Measurements from ENCODE around the gene KRTAP5-1. TPM values are rescaled to one million over a fixed set of nuclear protein-coding genes. Genes with fewer than 3 reads are reported as not detected.

Gene KRTAP5-1
- polyA plus RNA-seq, 1 donor (not counting 4 experiments of a cell fraction or from before 2014, with no cell fraction given) = not detected

DNA sequence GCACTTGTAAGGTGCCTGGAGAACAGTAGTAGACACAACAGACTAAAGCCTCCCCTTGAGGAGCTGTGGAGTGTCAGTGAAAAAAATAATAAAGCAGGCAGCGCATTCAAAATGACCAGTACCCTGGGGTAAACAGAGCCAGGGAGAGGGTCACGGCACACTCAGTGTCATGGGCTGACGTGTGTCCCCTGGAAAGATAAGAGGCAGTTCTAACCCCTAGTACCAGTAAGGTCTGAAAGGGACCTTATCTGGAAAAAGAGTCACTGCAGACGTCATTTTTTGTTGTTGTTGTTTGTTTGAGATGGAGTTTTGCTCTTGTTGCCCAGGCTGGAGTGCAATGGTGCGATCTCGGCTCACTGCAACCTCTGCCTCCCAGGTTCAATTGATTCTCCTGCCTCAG, 45.0 kb downstream of the KRTAP5-1 start:
- no peak overlapping the region for H2AFZ ChIP-seq (ENCODE audit: control insufficient read depth, low read length)
- no peak overlapping the region for H3K27ac ChIP-seq (ENCODE audit: control insufficient read depth, insufficient read depth, low read length)
- peaks cover 25% of the 10 kb centered on the region for H3K79me2 ChIP-seq (ENCODE audit: control insufficient read depth, insufficient read depth, low read length)
- H3K4me1 ChIP-seq (ENCODE audit: control insufficient read depth, extremely low read depth, insufficient read depth, low read length) = peaks cover 17% of the 10 kb centered on the region
- H3K9me1 ChIP-seq (ENCODE audit: control insufficient read depth, extremely low read depth, insufficient read depth, low read length) = peaks cover 10% of the 10 kb centered on the region
- FAIRE-seq (no peak), DNase-seq (ENCODE audit: low read depth, low spot score) (no peak)
- H3K27me3 ChIP-seq (ENCODE audit: control insufficient read depth, extremely low read depth, insufficient read depth, low read length) = peaks cover 15% of the 10 kb centered on the region
- H4K20me1 ChIP-seq (ENCODE audit: control insufficient read depth, extremely low read depth, insufficient read depth, low read length) = peaks cover 7% of the 10 kb centered on the region
- no peak overlapping the region for H3K9ac ChIP-seq (ENCODE audit: control insufficient read depth, extremely low read depth, insufficient read depth, low read length)
- no peak overlapping the region for H3K4me3 ChIP-seq (ENCODE audit: control insufficient read depth in 2 of 3, extremely low read depth in 1 of 3, insufficient read depth in 2 of 3, low read depth in 1 of 3, low read length in 3 of 3)
- H3K9me3 ChIP-seq (ENCODE audit: control insufficient read depth, low read depth, low read length) = no peaks in the 10 kb centered on the region
- no peak overlapping the region for H3K4me2 ChIP-seq (ENCODE audit: control insufficient read depth, extremely low read depth, insufficient read depth, low read depth, low read length)
- dilution Hi-C loops (cut with MboI; ENCODE audit: extremely low pct_ligation_motif_present, low sequenced_read_pairs) = no loop called here
- H3K36me3 ChIP-seq (ENCODE audit: control insufficient read depth in 2 of 2, extremely low read depth in 1 of 2, insufficient read depth in 2 of 2, low read length in 2 of 2) = peaks cover 0 to 4% of the 10 kb centered on the region in 2 experiments
- no peak for TF ChIP-seq EZH2 (IDR thresholded peaks at IDR 0.05; ENCODE audit: low read length)

DNA sequence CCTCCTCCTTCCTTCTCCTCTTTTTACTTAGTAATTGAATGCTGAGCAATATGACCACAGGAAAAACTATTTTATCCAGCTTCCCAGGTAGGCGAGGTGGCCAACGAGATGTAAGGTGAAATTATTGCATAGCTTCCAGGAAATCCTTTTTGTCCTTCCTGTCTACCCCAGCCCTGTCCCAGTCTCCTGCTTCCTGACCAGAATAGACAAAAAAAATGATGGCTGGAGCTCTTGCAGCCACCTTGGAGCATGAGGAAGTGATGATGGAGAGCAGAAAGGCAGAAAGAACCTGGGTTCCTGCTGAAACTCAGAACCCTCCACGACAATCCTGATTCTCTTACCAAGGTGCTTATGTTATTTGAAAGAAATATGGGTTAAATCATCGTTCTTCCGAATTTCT, 46.9 kb downstream of the KRTAP5-1 start:
- Histone ChIP-seq H3K9ac (ENCODE audit: control insufficient read depth, extremely low read depth, insufficient read depth, low read length) (no peak overlapping the region), H3K9me1 (ENCODE audit: control insufficient read depth, extremely low read depth, insufficient read depth, low read length) (peaks cover 23% of the 10 kb centered on the region), H3K4me3 (ENCODE audit: control insufficient read depth in 2 of 3, extremely low read depth in 1 of 3, insufficient read depth in 2 of 3, low read depth in 1 of 3, low read length in 3 of 3) (no peak overlapping the region), H3K79me2 (ENCODE audit: control insufficient read depth, insufficient read depth, low read length) (peaks cover 40% of the 10 kb centered on the region), H4K20me1 (ENCODE audit: control insufficient read depth, extremely low read depth, insufficient read depth, low read length) (peaks cover 14% of the 10 kb centered on the region), H3K4me1 (ENCODE audit: control insufficient read depth, extremely low read depth, insufficient read depth, low read length) (peaks cover 36% of the 10 kb centered on the region), H3K36me3 (ENCODE audit: control insufficient read depth in 2 of 2, extremely low read depth in 1 of 2, insufficient read depth in 2 of 2, low read length in 2 of 2) (peaks cover 0 to 4% of the 10 kb centered on the region in 2 experiments), H3K9me3 (ENCODE audit: control insufficient read depth, low read depth, low read length) (no peaks in the 10 kb centered on the region), H2AFZ (ENCODE audit: control insufficient read depth, low read length) (no peak overlapping the region), H3K4me2 (ENCODE audit: control insufficient read depth, extremely low read depth, insufficient read depth, low read depth, low read length) (no peak overlapping the region), H3K27me3 (ENCODE audit: control insufficient read depth, extremely low read depth, insufficient read depth, low read length) (no peaks in the 10 kb centered on the region), H3K27ac (ENCODE audit: control insufficient read depth, insufficient read depth, low read length) (no peak overlapping the region)
- no peak for DNase-seq (ENCODE audit: low read depth, low spot score)
- FAIRE-seq = no peak
- TF ChIP-seq EZH2 (IDR thresholded peaks at IDR 0.05; ENCODE audit: low read length) = no peak
- TF ChIP-seq, protein P1, sequence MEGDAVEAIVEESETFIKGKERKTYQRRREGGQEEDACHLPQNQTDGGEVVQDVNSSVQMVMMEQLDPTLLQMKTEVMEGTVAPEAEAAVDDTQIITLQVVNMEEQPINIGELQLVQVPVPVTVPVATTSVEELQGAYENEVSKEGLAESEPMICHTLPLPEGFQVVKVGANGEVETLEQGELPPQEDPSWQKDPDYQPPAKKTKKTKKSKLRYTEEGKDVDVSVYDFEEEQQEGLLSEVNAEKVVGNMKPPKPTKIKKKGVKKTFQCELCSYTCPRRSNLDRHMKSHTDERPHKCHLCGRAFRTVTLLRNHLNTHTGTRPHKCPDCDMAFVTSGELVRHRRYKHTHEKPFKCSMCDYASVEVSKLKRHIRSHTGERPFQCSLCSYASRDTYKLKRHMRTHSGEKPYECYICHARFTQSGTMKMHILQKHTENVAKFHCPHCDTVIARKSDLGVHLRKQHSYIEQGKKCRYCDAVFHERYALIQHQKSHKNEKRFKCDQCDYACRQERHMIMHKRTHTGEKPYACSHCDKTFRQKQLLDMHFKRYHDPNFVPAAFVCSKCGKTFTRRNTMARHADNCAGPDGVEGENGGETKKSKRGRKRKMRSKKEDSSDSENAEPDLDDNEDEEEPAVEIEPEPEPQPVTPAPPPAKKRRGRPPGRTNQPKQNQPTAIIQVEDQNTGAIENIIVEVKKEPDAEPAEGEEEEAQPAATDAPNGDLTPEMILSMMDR (optimal IDR thresholded peaks at IDR 0.05 in 1 of 3, IDR thresholded peaks at IDR 0.05 in 1 of 3, conservative IDR thresholded peaks at IDR 0.05 in 1 of 3; ENCODE audit: extremely low read depth in 1 of 3, insufficient read depth in 2 of 3, low read length in 3 of 3) = no peak
- dilution Hi-C loops (cut with MboI; ENCODE audit: extremely low pct_ligation_motif_present, low sequenced_read_pairs) = loop anchor here (10.0 kb wide), 1 partner anchor 97 kb away; no protein-coding TSS in a partner anchor
